CD14-positive monocyte (primary cell): ENCODE results near the gene ASPSCR1. TPM values are rescaled to one million over a fixed set of nuclear protein-coding genes. Genes with fewer than 3 reads are reported as not detected.
A peak's percentile ranks its signal among the peaks of the same experiment; 100 is the strongest.

Experiments used
- DNase-seq, 3 donors: peaks; one replicate each; pipeline ENCODE4 v3.0.0-alpha.2; 2011 to 2022
- H2AFZ ChIP-seq: 2 replicates; pipeline ENCODE4 v1.6.0; 2012; ENCODE audit warnings: mild to moderate bottlenecking, low read depth, low read length, inconsistent platforms; ENCODE audit not compliant: insufficient read depth, poor library complexity, severe bottlenecking
- H3K27ac ChIP-seq, 2 donors: 1 replicate in 1 of 2; 2 replicates in 1 of 2; pipeline ENCODE4 v1.5.1; 2012 to 2013; ENCODE audit warnings: low read length in 2 of 2, control low read depth in 1 of 2, inconsistent platforms in 1 of 2, low read depth in 1 of 2, mild to moderate bottlenecking in 1 of 2
- H3K27me3 ChIP-seq, 2 donors: one replicate each; pipeline versions ENCODE4 v1.6.0 to v1.6.1; 2011 to 2013; ENCODE audit warnings: low read length in 2 of 2; ENCODE audit not compliant: control insufficient read depth in 2 of 2, insufficient read depth in 2 of 2
- H3K36me3 ChIP-seq, 2 donors: replicated peaks in 1 of 2; 1 replicate in 1 of 2; 2 replicates in 1 of 2; pipeline versions ENCODE4 v1.5.1 to v1.6.1; 2012 to 2013; ENCODE audit warnings: low read length in 2 of 2, control low read depth in 1 of 2, inconsistent platforms in 1 of 2, mild to moderate bottlenecking in 1 of 2; ENCODE audit not compliant: insufficient read depth in 2 of 2, control insufficient read depth in 1 of 2
- H3K4me1 ChIP-seq, 2 donors: 1 replicate in 1 of 2; 2 replicates in 1 of 2; pipeline versions ENCODE4 v1.5.1 to v1.6.1; 2012 to 2013; ENCODE audit warnings: low read length in 2 of 2, control low read depth in 1 of 2, inconsistent platforms in 1 of 2, mild to moderate bottlenecking in 1 of 2, moderate library complexity in 1 of 2; ENCODE audit not compliant: insufficient read depth in 2 of 2, control insufficient read depth in 1 of 2
- H3K4me2 ChIP-seq: replicated peaks from 2 replicates; pipeline ENCODE3; 2012; ENCODE audit warnings: low read length, moderate library complexity, mild to moderate bottlenecking; ENCODE audit not compliant: poor library complexity, severe bottlenecking; ENCODE audit errors: extremely low read depth
- H3K4me3 ChIP-seq, 3 experiments: fragments of 200-600 bp in 1 of 3; sonication (generic) in 1 of 3; replicated peaks in 1 of 3; 1 replicate in 2 of 3; 2 replicates in 1 of 3; pipeline ENCODE4 v1.5.1; 2011 to 2013; ENCODE audit warnings: low read length in 3 of 3, mild to moderate bottlenecking in 3 of 3, control low read depth in 2 of 3, low read depth in 2 of 3, inconsistent platforms in 1 of 3, moderate library complexity in 1 of 3
- H3K79me2 ChIP-seq: 2 replicates; pipeline ENCODE4 v1.6.0; 2012; ENCODE audit warnings: mild to moderate bottlenecking, control low read depth, inconsistent platforms, low read length, moderate library complexity; ENCODE audit not compliant: insufficient read depth
- H3K9ac ChIP-seq: 2 replicates; pipeline ENCODE4 v1.6.0; 2017; ENCODE audit warnings: low read length, mild to moderate bottlenecking; ENCODE audit not compliant: insufficient read depth, poor library complexity, severe bottlenecking
- H3K9me3 ChIP-seq, 2 donors: replicated peaks in 1 of 2; 1 replicate in 1 of 2; 2 replicates in 1 of 2; pipeline versions ENCODE4 v1.5.1 to v1.6.1; 2012 to 2013; ENCODE audit warnings: low read length in 2 of 2, control low read depth in 1 of 2; ENCODE audit not compliant: control insufficient read depth in 1 of 2, insufficient read depth in 1 of 2
- H4K20me1 ChIP-seq: 2 replicates; pipeline ENCODE4 v1.6.0; 2012; ENCODE audit warnings: mild to moderate bottlenecking, low read length, control low read depth, moderate library complexity; ENCODE audit not compliant: insufficient read depth
- H3K27ac Mint-ChIP-seq, 7 donors: one replicate each; pipeline ENCODE4 v1.8.0; 2020; ENCODE audit warnings: mild to moderate bottlenecking in 7 of 7, mixed read lengths in 7 of 7, moderate library complexity in 6 of 7, inconsistent platforms in 2 of 7
- H3K27me3 Mint-ChIP-seq, 3 donors: one replicate each; pipeline ENCODE4 v1.8.0; 2021 to 2022; ENCODE audit warnings: low read depth in 3 of 3, mild to moderate bottlenecking in 3 of 3, mixed read lengths in 3 of 3, moderate library complexity in 3 of 3, inconsistent platforms in 1 of 3
- H3K36me3 Mint-ChIP-seq, 2 donors: one replicate each; pipeline ENCODE4 v1.8.0; 2020; ENCODE audit warnings: mixed read lengths in 2 of 2, inconsistent platforms in 1 of 2, mild to moderate bottlenecking in 1 of 2
- H3K4me1 Mint-ChIP-seq: one replicate; pipeline ENCODE4 v1.8.0; 2020; ENCODE audit warnings: mild to moderate bottlenecking, mixed read lengths
- H3K4me3 Mint-ChIP-seq, 2 donors: one replicate each; pipeline ENCODE4 v1.8.0; 2020; ENCODE audit warnings: mild to moderate bottlenecking in 2 of 2, mixed read lengths in 2 of 2, moderate library complexity in 1 of 2
- H3K9me3 Mint-ChIP-seq, 7 donors: one replicate each; pipeline ENCODE4 v1.8.0; 2020 to 2022; ENCODE audit warnings: mixed read lengths in 7 of 7, mild to moderate bottlenecking in 6 of 7, moderate library complexity in 6 of 7, inconsistent platforms in 2 of 7
- CTCF ChIP-seq: fragments of 200-600 bp; IDR thresholded peaks from one replicate; pipeline ENCODE4 v1.8.0; 2022; ENCODE audit warnings: antibody characterized with exemption, mild to moderate bottlenecking
- WGBS: methylation state at CpG from one replicate; pipeline ENCODE4 v1.1.5; 2013; ENCODE audit warnings: missing lambda C conversion rate; ENCODE audit not compliant: insufficient coverage; 5-methylcytosine and 5-hydroxymethylcytosine counted together
- intact Hi-C, 2 donors: fragments of 100-400 bp; cut with micrococcal nuclease; formaldehyde crosslinking; loops; one replicate each; pipeline versions ENCODE4 v1.15.0 to v1.15.1; 2023
- polyA plus RNA-seq, 3 donors: library from polyadenylated mRNA; depleted of rRNA in 1 of 3; unstranded in 2 of 3; stranded (reverse) in 1 of 3; fragments of 300-500 nt in 2 of 3; fragments of >200 nt in 1 of 3; fragmentation: Illumina TruSeq in 2 of 3; gene quantifications; 1 replicate in 2 of 3; 2 replicates in 1 of 3; pipeline ENCODE4 v1.2.3, GENCODE V29; 2012 to 2021

Gene ASPSCR1
- polyA plus RNA-seq, 3 donors, result 25.5 to 31.9 (median 25.6) TPM

- TF ChIP-seq CTCF, result no peak
- Mint-ChIP-seq H3K27ac (peak overlapping the region in 1 of 7 donors; percentile 3), H3K27me3 (no peaks in the 10 kb centered on the region), H3K4me3 (no peak overlapping the region), H3K9me3 (peaks cover 0 to 2% (median 0%) of the 10 kb centered on the region in 7 donors), H3K4me1 (no peaks in the 10 kb centered on the region), H3K36me3 (peaks cover 29 to 54% of the 10 kb centered on the region in 2 donors)
- DNase-seq, result no peak
- Histone ChIP-seq H3K9ac (no peak overlapping the region), H3K36me3 (peaks cover 20 to 39% of the 10 kb centered on the region in 2 donors), H2AFZ (no peak overlapping the region), H3K4me1 (no peaks in the 10 kb centered on the region), H3K79me2 (no peaks in the 10 kb centered on the region), H3K4me2 (no peak overlapping the region), H3K27me3 (no peaks in the 10 kb centered on the region), H3K27ac (no peak overlapping the region), H3K4me3 (no peak overlapping the region), H3K9me3 (no peaks in the 10 kb centered on the region), H4K20me1 (peaks cover 9% of the 10 kb centered on the region)
- 99% methylated on average over 37 of the region's 37 CpGs for WGBS
- intact Hi-C loops, result no loop called here
Observed at GRCh38 chr17:81993729-81994592, 16.5 kb downstream of the ASPSCR1 start.

- Histone ChIP-seq H3K9me3 (no peaks in the 10 kb centered on the region), H3K9ac (no peak overlapping the region), H3K4me2 (no peak overlapping the region), H3K4me3 (no peak overlapping the region), H3K4me1 (no peaks in the 10 kb centered on the region), H3K79me2 (no peaks in the 10 kb centered on the region), H4K20me1 (peaks cover 4% of the 10 kb centered on the region), H3K27me3 (no peaks in the 10 kb centered on the region), H2AFZ (no peak overlapping the region), H3K27ac (no peak overlapping the region), H3K36me3 (peaks cover 19 to 39% of the 10 kb centered on the region in 2 donors)
- DNase-seq, result no peak
- Mint-ChIP-seq H3K27ac (no peak overlapping the region), H3K9me3 (peaks cover 0 to 2% (median 0%) of the 10 kb centered on the region in 7 donors), H3K4me3 (no peak overlapping the region), H3K36me3 (peaks cover 25 to 57% of the 10 kb centered on the region in 2 donors), H3K4me1 (no peaks in the 10 kb centered on the region), H3K27me3 (no peaks in the 10 kb centered on the region)
- TF ChIP-seq CTCF, result no peak
- intact Hi-C loops, result no loop called here
- WGBS, result 99% methylated on average over 27 of the region's 39 CpGs
Observed at GRCh38 chr17:81994593-81995462, 17.4 kb downstream of the ASPSCR1 start.
